Progenitor cell of endocrine pancreas (in vitro differentiated cells): ENCODE measurements around the gene GPD1L. TPM values are rescaled to one million over a fixed set of nuclear protein-coding genes. Genes with fewer than 3 reads are reported as not detected.
A peak's percentile ranks its signal among the peaks of the same experiment; 100 is the strongest.

Experiments
- DNase-seq: peaks from one replicate; pipeline ENCODE4 v3.0.0; 2021; ENCODE audit warnings: low spot score; ENCODE audit not compliant: unreplicated experiment
- H3K27ac Mint-ChIP-seq: 2 replicates; pipeline ENCODE4 v1.8.0; 2021; ENCODE audit warnings: mild to moderate bottlenecking, moderate library complexity, mixed read lengths
- H3K27me3 Mint-ChIP-seq: 2 replicates; pipeline ENCODE4 v1.8.0; 2021; ENCODE audit warnings: mixed read lengths
- H3K36me3 Mint-ChIP-seq: 2 replicates; pipeline ENCODE4 v1.8.0; 2022; ENCODE audit warnings: mixed read lengths; ENCODE audit not compliant: insufficient read depth
- H3K4me1 Mint-ChIP-seq: 2 replicates; pipeline ENCODE4 v1.8.0; 2021; ENCODE audit warnings: low read depth, mixed read lengths
- H3K4me3 Mint-ChIP-seq: 2 replicates; pipeline ENCODE4 v1.8.0; 2021; ENCODE audit warnings: low read depth, mild to moderate bottlenecking, moderate library complexity, mixed read lengths
- H3K9me3 Mint-ChIP-seq: 2 replicates; pipeline ENCODE4 v1.8.0; 2021; ENCODE audit warnings: low read depth, mixed read lengths
- total RNA-seq: library from RNA; stranded (reverse); gene quantifications from 2 replicates; pipeline ENCODE4 v1.2.1, GENCODE V29; 2021
- TF ChIP-seq, protein P1 (sequence below): fragments of 200-600 bp; sonication (generic); IDR thresholded peaks from one replicate; pipeline ENCODE4 v1.5.0; 2021; ENCODE audit warnings: antibody characterized with exemption, mild to moderate bottlenecking; ENCODE audit not compliant: unreplicated experiment

GPD1L gene
- total RNA-seq, 1 donor from 2014 or later, result 13.8 TPM

DNA sequence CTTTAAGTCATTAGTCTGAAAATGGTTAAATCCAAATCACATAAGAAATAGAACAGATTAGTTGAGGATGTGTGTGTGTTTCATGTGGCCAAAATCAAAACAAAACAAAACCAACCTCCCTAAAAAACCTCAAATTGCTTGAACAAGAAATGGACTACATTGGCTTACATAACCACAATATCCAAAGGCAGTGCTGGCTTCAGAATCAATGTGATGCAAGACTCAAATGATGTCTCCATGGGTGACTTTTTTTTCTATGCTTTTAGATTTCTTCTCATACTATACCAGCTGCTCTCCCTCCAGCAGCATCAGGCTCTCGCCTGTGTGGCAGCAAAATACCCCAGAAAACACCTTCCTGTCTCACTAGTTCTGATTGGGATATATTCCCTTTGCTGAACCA, 96.1 kb downstream of the GPD1L start:
- Mint-ChIP-seq H3K27ac (no peak overlapping the region), H3K9me3 (no peaks in the 10 kb centered on the region), H3K27me3 (no peaks in the 10 kb centered on the region), H3K4me1 (peaks cover 8% of the 10 kb centered on the region), H3K36me3 (no peaks in the 10 kb centered on the region), H3K4me3 (no peak overlapping the region)
- DNase-seq, result no peak
- TF ChIP-seq, protein P1, sequence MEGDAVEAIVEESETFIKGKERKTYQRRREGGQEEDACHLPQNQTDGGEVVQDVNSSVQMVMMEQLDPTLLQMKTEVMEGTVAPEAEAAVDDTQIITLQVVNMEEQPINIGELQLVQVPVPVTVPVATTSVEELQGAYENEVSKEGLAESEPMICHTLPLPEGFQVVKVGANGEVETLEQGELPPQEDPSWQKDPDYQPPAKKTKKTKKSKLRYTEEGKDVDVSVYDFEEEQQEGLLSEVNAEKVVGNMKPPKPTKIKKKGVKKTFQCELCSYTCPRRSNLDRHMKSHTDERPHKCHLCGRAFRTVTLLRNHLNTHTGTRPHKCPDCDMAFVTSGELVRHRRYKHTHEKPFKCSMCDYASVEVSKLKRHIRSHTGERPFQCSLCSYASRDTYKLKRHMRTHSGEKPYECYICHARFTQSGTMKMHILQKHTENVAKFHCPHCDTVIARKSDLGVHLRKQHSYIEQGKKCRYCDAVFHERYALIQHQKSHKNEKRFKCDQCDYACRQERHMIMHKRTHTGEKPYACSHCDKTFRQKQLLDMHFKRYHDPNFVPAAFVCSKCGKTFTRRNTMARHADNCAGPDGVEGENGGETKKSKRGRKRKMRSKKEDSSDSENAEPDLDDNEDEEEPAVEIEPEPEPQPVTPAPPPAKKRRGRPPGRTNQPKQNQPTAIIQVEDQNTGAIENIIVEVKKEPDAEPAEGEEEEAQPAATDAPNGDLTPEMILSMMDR, result no peak

- Mint-ChIP-seq H3K27me3 (no peaks in the 10 kb centered on the region), H3K36me3 (no peaks in the 10 kb centered on the region), H3K9me3 (no peaks in the 10 kb centered on the region), H3K4me1 (peaks cover 9% of the 10 kb centered on the region), H3K27ac (no peak overlapping the region), H3K4me3 (no peak overlapping the region)
- TF ChIP-seq, protein P1, result no peak
- no peak for DNase-seq
These were observed 97.4 kb downstream of the GPD1L start for GRCh38 chr3:32203854-32204253.

DNA sequence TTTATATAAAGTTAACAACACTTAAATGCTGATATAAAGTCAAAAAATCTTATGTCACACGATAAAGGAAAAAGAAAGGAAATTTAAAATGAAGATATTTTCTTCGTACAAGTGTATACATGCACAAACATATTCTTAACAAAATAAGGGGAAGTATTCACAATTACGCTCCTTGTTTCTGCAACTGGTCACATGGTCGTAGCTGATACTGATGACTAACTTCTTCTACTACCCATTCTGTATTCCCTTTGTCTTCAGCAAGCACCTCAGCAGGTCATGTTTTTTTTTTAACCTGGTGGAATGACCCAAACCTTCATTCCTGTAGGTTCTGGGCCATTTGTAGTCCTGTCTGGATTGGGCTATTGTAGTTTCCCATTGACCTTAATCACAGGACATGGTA, 102.0 kb downstream of the GPD1L start:
- Mint-ChIP-seq H3K4me1 (peaks cover 8% of the 10 kb centered on the region), H3K27me3 (no peaks in the 10 kb centered on the region), H3K9me3 (no peaks in the 10 kb centered on the region), H3K4me3 (no peak overlapping the region), H3K36me3 (no peaks in the 10 kb centered on the region), H3K27ac (no peak overlapping the region)
- no peak for DNase-seq
- TF ChIP-seq, protein P1, result no peak

DNA sequence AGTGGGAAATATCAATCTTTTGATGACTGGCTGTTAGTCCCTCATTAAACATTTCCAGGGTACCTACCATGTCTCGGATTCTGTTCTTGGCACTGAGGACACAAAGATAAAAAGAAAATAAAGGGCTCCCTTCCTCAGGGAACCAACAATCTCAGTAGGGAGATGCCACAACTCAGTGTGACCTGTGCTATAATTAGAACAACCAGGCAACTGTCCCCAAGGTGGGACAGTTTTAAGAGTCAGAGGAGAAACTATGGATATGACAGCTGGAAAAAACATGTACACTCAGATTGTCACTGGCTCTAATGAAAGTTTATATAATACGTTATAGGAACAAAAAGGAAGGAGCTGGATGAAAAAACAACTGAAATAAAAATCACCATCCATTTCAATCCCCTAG, 108.8 kb downstream of the GPD1L start:
- no peaks in the 10 kb centered on the region for H3K9me3 Mint-ChIP-seq
- TF ChIP-seq, protein P1, result no peak
- H3K4me3 Mint-ChIP-seq, result peak overlapping the region; percentile 0
- DNase-seq, result no peak
- H3K27ac Mint-ChIP-seq, result peak overlapping the region; percentile 93
- H3K4me1 Mint-ChIP-seq, result peaks cover 39% of the 10 kb centered on the region
- no peaks in the 10 kb centered on the region for H3K27me3 Mint-ChIP-seq
- no peaks in the 10 kb centered on the region for H3K36me3 Mint-ChIP-seq

DNA sequence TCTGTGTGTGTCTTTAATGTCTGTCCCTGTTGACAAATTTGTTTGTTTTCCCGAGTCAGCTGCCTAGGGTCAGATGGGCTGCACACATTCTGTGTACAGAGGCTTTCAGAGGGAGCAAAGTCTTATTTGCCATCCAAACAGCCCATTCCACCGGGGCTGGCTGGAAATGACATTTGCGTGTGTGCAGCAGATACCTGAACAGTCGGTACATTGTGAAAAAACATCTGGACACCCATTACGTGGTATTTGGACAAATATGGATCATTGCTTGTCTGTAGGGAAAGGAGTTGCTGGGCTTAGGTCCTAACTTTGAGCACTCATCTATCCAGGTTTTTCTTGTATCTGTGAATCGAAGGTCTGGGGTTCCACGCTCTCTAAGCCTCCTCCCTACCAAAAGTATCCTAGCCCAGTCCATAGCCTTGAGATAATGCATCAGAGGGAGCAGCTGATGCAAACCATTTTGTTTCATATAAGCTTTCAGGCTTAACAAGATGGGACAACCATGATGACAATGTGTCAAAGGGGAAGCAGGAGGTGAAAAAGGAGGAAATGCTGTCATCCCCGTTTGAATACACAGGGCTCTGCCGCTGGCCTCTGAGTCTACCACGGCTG, 109.9 kb downstream of the GPD1L start:
- H3K4me3 Mint-ChIP-seq, result peak overlapping the region; percentile 59

More for the DNA sequence above, 109.9 kb downstream of the GPD1L start:
- Mint-ChIP-seq H3K9me3 (no peaks in the 10 kb centered on the region), H3K27me3 (no peaks in the 10 kb centered on the region), H3K27ac (peak overlapping the region; percentile 93), H3K4me1 (peaks cover 39% of the 10 kb centered on the region), H3K36me3 (no peaks in the 10 kb centered on the region)
- DNase-seq, result peak; percentile 56
- TF ChIP-seq, protein P1, result no peak
